IPS-18a (cell line): ENCODE data around the gene ANO2.
"Not testable (repeated sequence)": the region's sequence is repeated elsewhere in the genome, so short reads cannot be mapped to it uniquely, and the experiment has no call there.

Experiments used
- H3K27ac ChIP-seq: one replicate; pipeline ENCODE4 v1.5.1; 2013; ENCODE audit warnings: low read length
- H3K27me3 ChIP-seq: one replicate; pipeline ENCODE4 v1.6.1; 2013; ENCODE audit warnings: mild to moderate bottlenecking, low read length; ENCODE audit not compliant: control insufficient read depth, insufficient read depth
- H3K36me3 ChIP-seq: one replicate; pipeline ENCODE4 v1.6.1; 2013; ENCODE audit warnings: low read depth, low read length; ENCODE audit not compliant: control insufficient read depth
- H3K4me1 ChIP-seq: one replicate; pipeline ENCODE4 v1.6.1; 2013; ENCODE audit warnings: low read depth, low read length; ENCODE audit not compliant: control insufficient read depth
- H3K4me3 ChIP-seq: one replicate; pipeline ENCODE4 v1.5.1; 2013; ENCODE audit warnings: low read length
- H3K9ac ChIP-seq: one replicate; pipeline ENCODE4 v1.6.1; 2013; ENCODE audit warnings: mild to moderate bottlenecking, low read length, moderate library complexity
- H3K9me3 ChIP-seq: one replicate; pipeline ENCODE4 v1.6.1; 2013; ENCODE audit warnings: low read depth, low read length; ENCODE audit not compliant: control insufficient read depth

The ANO2 gene

DNA sequence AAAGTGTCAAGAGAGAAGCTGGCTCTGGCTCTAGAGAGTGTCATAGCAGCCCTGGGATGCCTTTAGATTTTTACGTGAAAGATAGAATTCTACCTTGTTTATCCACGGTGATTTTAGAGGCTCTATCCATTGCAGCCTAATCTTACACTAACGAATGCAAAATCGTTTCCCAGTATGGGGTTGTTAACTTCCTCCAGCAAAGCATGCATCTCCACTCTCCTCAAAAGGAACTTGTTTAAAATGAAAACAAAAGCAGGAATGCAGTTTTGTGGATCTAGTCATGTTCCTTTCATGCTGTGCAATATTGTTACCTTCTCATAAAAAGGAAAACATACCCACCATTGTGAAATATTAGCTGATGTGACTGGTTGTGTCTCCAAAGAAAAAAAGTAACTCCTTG, 88.4 kb downstream of the ANO2 start:
- Histone ChIP-seq H3K4me3 (peak overlapping the region; percentile 40), H3K27ac (no peak overlapping the region), H3K9me3 (no peaks in the 10 kb centered on the region), H3K27me3 (peaks cover 9% of the 10 kb centered on the region), H3K4me1 (peaks cover 19% of the 10 kb centered on the region), H3K9ac (no peak overlapping the region), H3K36me3 (no peaks in the 10 kb centered on the region)

DNA sequence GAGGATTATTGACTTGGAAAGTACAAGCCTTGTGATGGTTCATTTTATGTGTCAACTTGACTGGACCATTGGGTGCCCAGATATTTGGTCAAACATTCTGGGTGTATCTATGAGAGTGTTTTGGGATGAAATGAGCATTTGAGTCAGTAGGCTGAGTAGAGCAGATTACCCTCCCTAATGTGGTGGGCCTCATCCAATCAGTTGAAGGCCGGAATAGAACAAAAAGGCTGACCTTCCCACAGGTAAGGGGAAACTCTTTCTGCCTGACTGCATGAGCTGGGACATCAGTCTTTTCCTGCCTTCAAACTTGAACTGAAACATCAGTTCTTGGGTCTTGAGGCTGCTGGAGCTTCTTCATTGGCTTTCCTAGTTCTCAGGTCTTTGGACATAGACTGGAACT, 98.1 kb downstream of the ANO2 start:
- H3K4me1 ChIP-seq: no peaks in the 10 kb centered on the region
- no peak overlapping the region for H3K9ac ChIP-seq
- H3K27me3 ChIP-seq: no peaks in the 10 kb centered on the region
- H3K27ac ChIP-seq: no peak overlapping the region
- no peak overlapping the region for H3K4me3 ChIP-seq
- H3K36me3 ChIP-seq: no peaks in the 10 kb centered on the region
- no peaks in the 10 kb centered on the region for H3K9me3 ChIP-seq

DNA sequence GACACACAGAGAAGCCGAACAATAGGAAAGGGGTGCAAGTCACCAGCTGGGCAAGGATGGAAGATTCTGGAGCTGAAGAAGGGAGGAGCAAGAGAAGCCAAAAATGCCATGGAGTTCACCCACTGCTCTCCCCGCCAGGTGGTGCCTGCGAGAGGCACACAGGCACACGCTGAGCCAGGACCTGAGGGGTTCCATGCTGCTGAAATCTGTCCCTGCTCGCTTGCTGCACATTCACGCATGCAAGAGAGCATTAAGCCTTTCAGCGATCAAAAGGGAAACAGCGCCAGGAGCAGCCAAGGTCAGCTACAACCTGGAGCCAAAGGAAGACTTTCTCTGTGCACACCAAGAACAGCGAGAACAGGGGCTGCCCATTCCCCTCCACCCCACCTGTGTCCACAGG, 104.1 kb downstream of the ANO2 start:
- Histone ChIP-seq H3K9ac (no peak overlapping the region), H3K27ac (no peak overlapping the region), H3K9me3 (no peaks in the 10 kb centered on the region), H3K36me3 (no peaks in the 10 kb centered on the region), H3K27me3 (no peaks in the 10 kb centered on the region), H3K4me3 (no peak overlapping the region), H3K4me1 (no peaks in the 10 kb centered on the region)

DNA sequence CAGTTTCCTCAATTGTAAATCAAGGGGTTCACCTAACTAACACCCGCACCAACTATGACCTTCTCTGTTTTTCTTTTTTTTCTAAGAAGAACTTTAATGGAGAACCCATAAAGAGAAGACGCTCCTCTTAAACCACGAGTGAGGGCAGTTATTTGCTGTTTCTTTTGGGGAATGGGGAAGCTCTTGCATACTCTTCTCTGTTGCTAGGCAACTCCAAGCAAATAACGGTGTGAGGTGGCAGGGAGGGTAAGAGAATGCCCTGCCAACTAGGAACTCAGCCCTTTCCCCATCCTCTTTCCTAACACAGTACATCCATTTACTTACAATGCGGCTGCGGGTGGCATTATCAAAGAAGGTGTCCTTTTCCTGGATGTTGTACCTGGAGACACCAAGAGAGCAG, 114.9 kb downstream of the ANO2 start:
- H3K9ac ChIP-seq: no peak overlapping the region

DNA sequence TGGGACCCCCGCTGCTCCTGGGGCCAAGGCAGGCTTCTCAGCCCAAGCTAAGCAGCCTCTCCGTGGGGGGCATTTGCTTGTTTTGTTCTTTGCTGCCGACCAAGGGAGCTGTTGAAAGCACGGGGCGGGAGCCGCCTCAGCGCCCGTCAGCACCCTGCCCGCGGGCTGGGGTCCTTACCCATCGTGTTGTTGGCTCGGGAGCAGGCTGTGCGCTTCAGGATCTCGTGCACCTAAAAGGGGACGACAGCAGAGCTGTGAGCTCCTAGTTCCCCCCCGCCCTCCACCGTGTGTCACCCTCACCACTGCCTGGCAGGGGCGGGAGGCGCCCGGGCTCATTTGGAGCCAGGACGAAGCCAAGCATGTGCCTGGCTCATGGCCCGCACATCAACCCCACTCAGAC, 117.5 kb downstream of the ANO2 start:
- Histone ChIP-seq H3K9me3 (no peaks in the 10 kb centered on the region), H3K9ac (no peak overlapping the region), H3K36me3 (no peaks in the 10 kb centered on the region), H3K4me3 (no peak overlapping the region), H3K27me3 (no peaks in the 10 kb centered on the region), H3K4me1 (peaks cover 16% of the 10 kb centered on the region), H3K27ac (no peak overlapping the region)

More for the DNA sequence above, 114.9 kb downstream of the ANO2 start:
- Histone ChIP-seq H3K9me3 (no peaks in the 10 kb centered on the region), H3K4me1 (peaks cover 16% of the 10 kb centered on the region), H3K27ac (no peak overlapping the region), H3K27me3 (no peaks in the 10 kb centered on the region), H3K4me3 (no peak overlapping the region), H3K36me3 (no peaks in the 10 kb centered on the region)

DNA sequence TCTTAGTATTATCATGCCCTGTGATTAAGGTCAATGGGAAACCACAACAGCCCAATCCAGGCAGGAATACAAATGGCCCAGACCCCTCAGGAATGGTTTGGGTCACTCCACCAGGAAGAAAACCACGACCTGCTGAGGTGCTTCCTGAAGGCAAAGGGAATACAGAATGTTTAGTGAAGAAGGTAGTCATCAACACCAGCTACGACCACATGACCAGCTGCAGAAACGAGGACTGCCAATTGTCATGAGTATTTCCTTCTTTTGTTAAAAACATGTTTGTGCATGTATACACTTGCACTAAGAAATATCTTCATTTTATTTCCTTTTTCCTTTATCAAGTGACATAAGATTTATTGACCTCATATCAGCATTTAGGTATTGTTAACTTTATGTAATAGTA, 119.3 kb downstream of the ANO2 start:
- H3K4me3 ChIP-seq, H3K9me3 ChIP-seq, H3K27ac ChIP-seq, H3K9ac ChIP-seq, H3K36me3 ChIP-seq, H3K27me3 ChIP-seq: not testable (repeated sequence)
- peaks cover 16% of the 10 kb centered on the region for H3K4me1 ChIP-seq

DNA sequence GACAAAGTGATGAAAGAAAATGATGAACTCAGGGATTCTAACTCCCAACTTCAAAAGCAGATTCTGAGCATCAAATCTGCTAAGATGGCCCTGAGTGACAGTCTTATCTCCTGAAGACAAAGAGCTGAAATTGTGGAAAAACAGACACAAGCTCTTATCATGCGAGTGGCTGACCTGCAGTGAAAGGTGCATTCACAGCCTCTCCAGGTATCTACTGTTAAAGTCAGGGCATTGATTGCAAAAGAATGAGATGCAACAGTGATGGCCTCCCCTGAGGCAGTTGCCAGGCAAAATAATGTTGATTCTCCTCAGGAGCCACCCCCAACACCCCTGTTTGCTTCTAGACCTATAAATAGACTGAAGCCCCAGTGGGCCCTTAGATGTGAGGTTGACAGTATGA, 126.2 kb downstream of the ANO2 start:
- H3K36me3 ChIP-seq, H3K27ac ChIP-seq, H3K4me3 ChIP-seq, H3K4me1 ChIP-seq, H3K27me3 ChIP-seq, H3K9me3 ChIP-seq, H3K9ac ChIP-seq: not testable (repeated sequence)

DNA sequence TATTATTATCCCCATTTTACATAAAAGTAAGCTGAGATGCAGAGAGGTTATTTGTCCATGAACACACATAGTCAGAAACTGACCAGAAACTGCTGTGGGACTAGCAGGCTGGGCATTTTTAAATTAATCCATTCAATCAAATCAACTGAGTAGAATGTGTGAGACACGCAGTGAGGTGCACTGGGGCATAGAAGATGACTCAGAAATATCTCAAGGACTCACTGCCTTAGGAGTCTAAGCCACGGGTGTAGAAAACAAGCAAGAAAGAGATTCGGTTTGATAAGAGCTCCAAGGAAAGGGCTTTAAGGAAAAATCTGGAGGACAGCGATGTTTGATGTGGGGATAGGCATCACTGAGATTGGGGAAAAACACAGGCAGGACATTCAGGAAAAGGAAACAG, 127.8 kb downstream of the ANO2 start:
- H3K9ac ChIP-seq: no peak overlapping the region
- H3K27me3 ChIP-seq: no peaks in the 10 kb centered on the region
- no peak overlapping the region for H3K4me3 ChIP-seq
- no peak overlapping the region for H3K27ac ChIP-seq
- no peaks in the 10 kb centered on the region for H3K9me3 ChIP-seq
- H3K36me3 ChIP-seq: no peaks in the 10 kb centered on the region
- no peaks in the 10 kb centered on the region for H3K4me1 ChIP-seq

DNA sequence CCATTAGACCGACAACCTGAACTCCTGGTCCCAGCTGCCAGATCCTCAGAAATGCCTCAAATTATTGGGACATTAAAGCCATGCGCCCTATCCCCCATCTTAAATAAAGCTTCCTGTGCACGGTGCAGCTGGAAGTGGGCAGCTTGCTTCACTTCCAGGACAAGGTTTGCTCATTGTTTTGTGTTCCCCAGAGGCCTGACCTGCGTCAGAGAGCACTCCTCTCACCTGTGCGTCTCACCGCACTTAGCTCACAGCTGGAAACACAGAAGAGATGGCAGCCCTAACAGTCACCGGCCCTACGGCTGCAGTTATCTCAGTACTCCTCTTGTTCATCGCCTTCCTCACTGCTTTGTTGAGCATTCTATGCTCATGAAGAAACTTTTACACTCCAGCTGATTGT, 135.5 kb downstream of the ANO2 start:
- H3K27ac ChIP-seq: no peak overlapping the region
- H3K9me3 ChIP-seq: no peaks in the 10 kb centered on the region
- no peaks in the 10 kb centered on the region for H3K4me1 ChIP-seq

DNA sequence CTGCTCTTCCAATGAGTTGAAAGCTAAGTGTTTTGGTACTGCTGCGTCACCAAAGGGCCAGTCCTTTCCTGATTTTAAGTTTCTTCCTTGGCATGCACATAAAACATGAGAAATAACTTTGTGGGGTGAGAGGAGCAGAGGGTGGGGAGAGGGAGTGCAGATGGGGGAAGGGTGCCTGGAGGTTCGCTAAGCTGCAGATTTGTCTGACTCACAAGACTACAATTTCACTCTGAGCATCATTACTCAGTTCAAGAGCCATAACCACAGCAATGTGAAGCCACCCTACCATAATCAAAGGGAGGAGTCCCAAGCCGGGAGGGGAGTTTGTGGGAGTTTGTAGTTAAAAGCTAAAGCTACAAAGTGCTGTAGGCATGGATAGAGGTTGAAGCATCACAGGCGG, 136.1 kb downstream of the ANO2 start:
- no peaks in the 10 kb centered on the region for H3K4me1 ChIP-seq
- no peak overlapping the region for H3K9ac ChIP-seq
- no peaks in the 10 kb centered on the region for H3K36me3 ChIP-seq
- no peak overlapping the region for H3K4me3 ChIP-seq
- H3K27ac ChIP-seq: no peak overlapping the region
- no peaks in the 10 kb centered on the region for H3K27me3 ChIP-seq
- H3K9me3 ChIP-seq: no peaks in the 10 kb centered on the region

More for the DNA sequence above, 135.5 kb downstream of the ANO2 start:
- H3K9ac ChIP-seq: no peak overlapping the region
- H3K4me3 ChIP-seq: no peak overlapping the region
- H3K36me3 ChIP-seq: no peaks in the 10 kb centered on the region
- no peaks in the 10 kb centered on the region for H3K27me3 ChIP-seq

DNA sequence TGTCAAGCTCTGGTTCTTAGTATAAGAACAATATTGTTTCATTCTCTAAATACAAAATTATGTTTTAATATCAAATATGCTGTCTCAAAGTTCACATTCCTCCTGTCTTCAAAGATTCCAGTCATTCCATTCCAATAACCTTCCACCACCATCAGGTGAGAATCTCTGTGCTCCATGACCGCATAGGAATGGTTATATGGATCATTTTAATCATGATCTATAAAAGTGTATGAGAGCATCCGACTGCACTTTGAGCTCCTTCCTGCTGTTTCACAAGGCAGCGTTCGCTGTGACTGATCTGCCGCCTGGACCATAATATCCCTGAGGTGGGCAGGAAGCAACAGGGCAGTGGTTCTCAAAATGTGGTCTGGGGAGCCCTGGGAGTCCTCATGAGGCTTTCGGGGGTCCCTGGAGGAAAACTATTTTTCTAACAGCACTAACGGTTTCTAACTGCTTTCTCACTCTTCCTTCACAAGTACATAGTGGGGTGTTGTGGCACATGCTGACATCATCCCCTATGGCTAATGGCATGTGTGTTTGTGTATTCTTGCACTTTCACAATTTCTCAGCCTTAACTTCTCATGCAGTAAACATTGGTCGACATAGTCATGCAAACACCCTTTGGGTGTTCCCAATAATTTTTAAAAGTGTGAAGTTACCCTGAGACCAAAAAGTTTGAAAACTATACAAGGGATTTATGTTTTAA, 137.4 kb downstream of the ANO2 start:
- H3K4me3 ChIP-seq: no peak overlapping the region
- H3K36me3 ChIP-seq: no peaks in the 10 kb centered on the region
- no peaks in the 10 kb centered on the region for H3K4me1 ChIP-seq
- no peaks in the 10 kb centered on the region for H3K27me3 ChIP-seq
- H3K27ac ChIP-seq: no peak overlapping the region
- H3K9ac ChIP-seq: no peak overlapping the region
- H3K9me3 ChIP-seq: no peaks in the 10 kb centered on the region

DNA sequence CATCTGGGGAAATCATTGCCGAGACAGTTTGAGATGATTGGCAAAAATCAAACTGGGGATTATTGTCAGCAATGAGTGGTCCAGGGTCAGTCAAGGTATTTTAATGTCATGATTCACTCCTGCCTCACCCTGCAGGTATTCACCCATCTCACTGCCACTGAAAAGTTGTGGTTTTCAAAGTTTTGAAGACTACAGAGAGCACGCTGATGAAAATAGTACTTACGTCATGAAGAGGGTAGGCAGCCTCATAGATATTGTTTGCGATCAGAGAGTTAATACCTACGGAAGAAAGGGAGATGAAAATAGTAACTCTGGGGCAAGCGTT, 138.0 kb downstream of the ANO2 start:
- Histone ChIP-seq H3K9ac (no peak overlapping the region), H3K4me3 (no peak overlapping the region), H3K36me3 (no peaks in the 10 kb centered on the region), H3K27me3 (no peaks in the 10 kb centered on the region), H3K4me1 (no peaks in the 10 kb centered on the region), H3K27ac (no peak overlapping the region), H3K9me3 (no peaks in the 10 kb centered on the region)
